AG09309 (cell line): ENCODE data around the gene SLC26A11.
"Not testable (repeated sequence)": the region's sequence is repeated elsewhere in the genome, so short reads cannot be mapped to it uniquely, and the experiment has no call there.

Source experiments
- DNase-seq: peaks from one replicate; pipeline ENCODE4 v3.0.0-alpha.2; 2010; ENCODE audit warnings: low read depth
- H3K4me3 ChIP-seq: 2 replicates; pipeline ENCODE4 v1.5.1; 2011; ENCODE audit warnings: mild to moderate bottlenecking, low read depth, low read length, moderate library complexity; ENCODE audit not compliant: control insufficient read depth
- CTCF ChIP-seq: IDR thresholded peaks from 2 replicates; pipeline ENCODE4 v1.5.1; 2011; ENCODE audit warnings: mild to moderate bottlenecking, low read depth, low read length, inconsistent platforms; ENCODE audit not compliant: insufficient read depth, control insufficient read depth; ENCODE audit errors: missing control alignments

SLC26A11 gene

GRCh38 chr17:80253631-80254395, 33.6 kb downstream of the SLC26A11 start:
- no peak overlapping the region for H3K4me3 ChIP-seq
- TF ChIP-seq CTCF: no peak
- no peak for DNase-seq

GRCh38 chr17:80254396-80255251, 34.4 kb downstream of the SLC26A11 start:
- no peak overlapping the region for H3K4me3 ChIP-seq
- DNase-seq: peak; percentile 83
- no peak for TF ChIP-seq CTCF

GRCh38 chr17:80256034-80256350, 35.8 kb downstream of the SLC26A11 start:
- no peak for TF ChIP-seq CTCF
- H3K4me3 ChIP-seq: no peak overlapping the region
- no peak for DNase-seq

GRCh38 chr17:80257716-80258213, 37.5 kb downstream of the SLC26A11 start:
- no peak overlapping the region for H3K4me3 ChIP-seq
- no peak for DNase-seq
- no peak for TF ChIP-seq CTCF

GRCh38 chr17:80258296-80258695, 38.1 kb downstream of the SLC26A11 start:
- not testable (repeated sequence) for H3K4me3 ChIP-seq, DNase-seq

- DNase-seq: no peak
- no peak for TF ChIP-seq CTCF
- H3K4me3 ChIP-seq: peak overlapping the region; percentile 51
Measured at GRCh38 chr17:80259457-80260068, 39.3 kb downstream of the SLC26A11 start.

GRCh38 chr17:80260069-80260535, 39.9 kb downstream of the SLC26A11 start:
- no peak for TF ChIP-seq CTCF
- H3K4me3 ChIP-seq: peak overlapping the region; percentile 51
- no peak for DNase-seq
